AG20443 (cell line): ENCODE measurements around the gene NDUFB10.
A peak's percentile ranks its signal among the peaks of the same experiment; 100 is the strongest.
"Not testable (repeated sequence)": the region's sequence is repeated elsewhere in the genome, so short reads cannot be mapped to it uniquely, and the experiment has no call there.

ENCODE experiments used
- DNase-seq: peaks from one replicate; pipeline ENCODE4 v3.0.0; 2012; ENCODE audit warnings: low spot score, mixed read lengths

The NDUFB10 gene

DNA sequence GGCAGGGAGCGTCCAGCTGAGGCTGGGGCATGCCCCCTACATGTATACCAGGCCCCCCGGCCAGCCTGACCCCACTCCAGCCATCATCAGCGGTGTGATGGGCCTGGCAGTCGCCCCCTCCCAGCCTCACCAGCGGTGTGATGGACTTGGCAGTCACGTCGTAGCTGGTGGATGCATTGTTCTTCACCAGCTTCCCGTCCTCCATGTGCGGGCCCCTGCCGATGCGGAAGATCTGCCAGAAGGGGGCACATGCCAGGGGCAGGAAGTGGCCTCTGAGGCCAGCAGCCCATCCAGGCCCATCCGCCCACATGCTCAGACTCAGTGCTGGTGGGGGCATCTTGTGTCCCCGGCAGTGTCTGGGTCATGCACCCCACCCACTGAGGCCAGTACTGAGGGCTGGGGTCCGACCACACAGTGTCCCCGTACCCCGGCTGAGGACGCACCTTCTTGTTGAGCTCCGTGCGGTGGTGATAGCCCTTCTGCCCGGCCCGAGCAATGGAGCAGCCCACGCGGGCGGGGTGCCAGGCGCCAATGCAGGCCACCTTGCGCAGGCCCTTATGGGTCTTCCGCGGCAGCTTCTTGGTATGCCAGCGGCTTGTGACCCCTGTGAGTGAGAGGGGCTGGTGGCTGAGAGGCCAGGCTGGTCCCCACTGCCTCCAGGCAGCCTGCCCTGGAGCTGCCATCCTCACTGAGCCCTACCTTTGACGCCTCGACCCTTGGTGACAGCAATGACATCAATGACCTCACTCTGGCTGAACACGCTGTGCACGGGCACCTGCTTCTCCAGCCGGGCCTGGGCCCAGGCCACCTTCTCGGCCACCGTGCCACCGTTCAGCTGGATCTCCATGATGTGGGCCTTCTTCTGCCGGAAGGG is 12.6 kb upstream of the NDUFB10 start:
- no peak for DNase-seq

DNA sequence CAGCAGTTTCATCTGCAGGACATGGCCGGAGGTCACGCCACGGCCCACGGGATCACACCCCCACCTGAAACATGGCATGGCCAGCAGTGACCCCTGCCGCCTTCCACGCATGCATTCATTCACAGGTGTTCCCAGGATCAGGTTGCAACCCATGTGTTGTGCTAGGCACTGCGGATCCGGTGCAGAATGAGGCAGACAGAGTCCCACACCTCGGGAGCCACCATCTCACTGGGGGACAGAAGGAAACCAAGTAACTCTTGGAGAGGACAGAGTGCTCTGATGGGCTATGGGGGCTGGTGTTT is 12.0 kb upstream of the NDUFB10 start:
- DNase-seq: no peak

DNA sequence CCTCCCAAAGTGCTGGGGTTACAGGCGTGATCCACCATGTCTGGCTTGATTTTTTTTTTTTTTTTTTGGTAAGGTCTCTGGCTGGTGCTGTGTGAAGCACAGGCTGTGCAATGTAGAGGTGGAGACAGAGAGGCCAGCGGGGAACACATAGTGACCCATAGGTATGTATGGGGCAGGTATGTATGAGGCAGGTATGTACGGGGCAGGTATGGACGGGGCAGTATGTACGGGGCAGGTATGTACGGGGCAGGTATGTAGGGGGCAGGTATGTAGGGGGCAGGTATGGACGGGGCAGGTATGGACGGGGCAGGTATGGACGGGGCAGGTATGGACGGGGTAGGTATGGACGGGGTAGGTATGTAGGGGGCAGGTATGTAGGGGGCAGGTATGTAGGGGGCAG is 9.8 kb upstream of the NDUFB10 start:
- no peak for DNase-seq

DNA sequence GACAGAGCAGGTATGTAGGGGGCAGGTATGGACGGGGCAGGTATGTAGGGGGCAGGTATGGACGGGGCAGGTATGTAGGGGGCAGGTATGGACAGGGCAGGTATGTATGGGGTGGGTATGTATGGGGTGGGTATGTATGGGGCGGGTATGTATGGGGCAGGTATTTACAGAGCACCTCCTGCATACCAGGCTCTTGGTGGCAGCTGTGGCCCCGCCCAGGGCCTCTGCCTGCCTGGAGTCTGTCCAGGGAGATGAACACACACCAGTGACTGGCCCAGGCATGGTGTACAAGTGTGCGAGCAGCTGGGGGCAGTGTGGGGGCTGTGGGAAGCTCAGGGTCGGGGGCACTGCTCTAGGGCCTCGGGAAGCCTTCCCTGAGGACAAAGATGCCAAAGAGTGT is 9.3 kb upstream of the NDUFB10 start:
- no peak for DNase-seq

DNA sequence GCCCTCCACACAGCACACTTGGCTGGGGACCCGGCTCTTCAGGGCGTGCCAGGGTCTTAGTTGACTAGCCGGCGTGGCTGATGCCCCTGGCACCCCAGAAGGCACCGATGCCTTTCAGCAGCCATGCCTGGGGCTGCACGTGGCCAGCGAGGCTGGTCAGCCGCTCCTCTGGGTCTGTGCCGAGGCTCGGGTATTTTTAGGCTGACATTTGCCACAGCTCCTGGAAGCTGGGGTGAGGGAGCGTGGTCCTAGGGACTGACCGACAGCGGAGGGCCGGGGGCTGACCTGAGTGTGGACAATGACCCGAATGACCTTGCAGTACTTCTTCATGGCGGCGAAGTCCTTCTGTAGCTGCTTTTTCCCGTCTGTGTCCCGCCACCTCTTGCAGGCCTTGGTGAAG is 8.8 kb upstream of the NDUFB10 start:
- DNase-seq: no peak

DNA sequence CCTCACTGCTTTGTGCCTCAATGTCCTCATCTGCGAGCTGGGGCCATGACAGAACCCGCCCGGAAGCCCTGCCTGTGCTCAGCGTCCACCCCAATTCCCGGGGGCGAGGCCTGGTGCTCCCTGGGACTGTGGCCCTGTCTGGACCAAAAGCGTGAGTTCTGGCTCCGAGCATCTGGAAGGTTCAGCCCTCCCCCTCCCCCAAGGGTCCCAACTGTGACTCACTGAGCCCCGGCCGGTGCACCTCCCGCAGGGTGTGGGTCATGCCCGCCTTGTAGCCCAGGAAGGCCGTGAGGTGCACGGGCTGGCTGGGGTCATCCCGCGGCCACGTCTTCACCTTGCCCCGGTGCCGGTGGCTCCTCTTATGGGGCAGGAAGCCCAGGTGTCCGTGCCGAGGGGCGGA is 5.6 kb upstream of the NDUFB10 start:
- DNase-seq: no peak

DNA sequence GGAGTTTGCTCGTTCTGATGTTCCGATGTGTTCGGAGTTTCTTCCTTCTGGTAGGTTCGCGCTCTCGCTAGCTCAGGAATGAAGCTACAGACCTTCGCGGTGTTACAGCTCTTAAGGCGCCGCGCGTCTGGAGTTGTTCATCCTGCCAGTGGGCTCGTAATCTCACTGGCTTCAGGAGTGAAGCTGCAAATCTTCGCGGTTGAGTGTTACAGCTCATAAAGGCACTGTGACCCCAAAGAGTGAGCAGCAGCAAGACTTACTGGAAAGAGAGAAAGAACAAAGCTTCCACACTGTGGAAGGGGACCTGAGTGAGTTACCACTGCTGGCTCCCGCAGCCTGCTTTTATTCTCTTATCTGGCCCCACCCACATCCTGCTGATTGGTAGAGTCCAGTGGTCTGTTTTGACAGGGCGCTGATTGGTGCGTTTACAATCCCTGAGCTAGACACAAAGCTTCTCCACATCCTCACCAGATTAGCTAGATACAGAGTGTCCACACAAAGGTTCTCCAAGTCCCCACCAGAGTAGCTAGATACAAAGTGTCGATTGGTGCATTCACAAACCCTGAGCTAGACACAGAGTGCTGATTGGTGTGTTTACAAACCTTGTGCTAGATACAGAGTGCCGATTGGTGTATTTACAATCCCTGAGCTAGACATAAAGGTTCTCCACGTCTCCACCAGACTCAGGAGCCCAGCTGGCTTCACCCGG is 1.8 kb upstream of the NDUFB10 start:
- DNase-seq: not testable (repeated sequence)

DNA sequence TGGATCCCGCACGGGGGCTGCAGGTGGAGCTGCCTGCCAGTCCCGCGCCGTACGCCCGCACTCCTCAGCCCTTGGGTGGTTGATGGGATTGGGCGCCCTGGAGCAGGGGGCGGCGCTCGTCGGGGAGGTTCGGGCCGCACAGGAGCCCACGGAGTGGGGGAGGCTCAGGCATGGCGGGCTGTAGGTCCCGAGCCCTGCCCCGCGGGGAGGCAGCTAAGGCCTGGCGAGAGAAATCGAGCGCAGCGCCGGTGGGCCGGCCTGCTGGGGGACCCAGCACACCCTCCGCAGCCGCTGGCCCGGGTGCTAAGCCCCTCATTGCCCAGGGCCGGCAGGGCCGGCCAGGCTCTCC is 1.2 kb upstream of the NDUFB10 start:
- not testable (repeated sequence) for DNase-seq

DNA sequence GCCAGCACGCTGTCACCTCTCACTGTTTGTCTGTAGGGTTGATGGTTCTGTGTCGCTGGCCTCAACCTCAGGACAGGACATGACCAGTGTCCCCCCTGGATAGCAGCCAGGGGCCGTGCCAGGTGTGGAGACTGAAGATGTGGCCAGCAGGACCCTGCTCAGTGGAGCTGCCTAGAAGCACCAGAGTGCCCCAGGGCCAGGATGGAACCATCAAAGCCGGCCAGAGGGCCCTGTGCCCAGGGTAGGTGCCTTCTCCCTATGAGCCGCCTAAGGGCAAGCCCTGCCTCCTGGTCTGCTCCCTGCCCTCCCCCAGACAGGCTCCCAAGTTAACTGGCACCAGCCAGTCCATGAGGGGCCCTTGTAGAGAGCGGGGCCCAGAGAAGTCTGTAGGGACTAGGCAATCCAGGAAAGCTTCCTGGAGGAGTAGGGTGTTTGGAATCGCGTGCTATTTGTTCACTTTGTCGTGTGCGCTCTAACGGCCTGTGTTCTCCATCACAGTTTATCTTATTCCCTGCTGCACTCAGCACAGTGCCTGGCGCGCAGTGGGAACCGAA is 546 bp upstream of the NDUFB10 start:
- no peak for DNase-seq

DNA sequence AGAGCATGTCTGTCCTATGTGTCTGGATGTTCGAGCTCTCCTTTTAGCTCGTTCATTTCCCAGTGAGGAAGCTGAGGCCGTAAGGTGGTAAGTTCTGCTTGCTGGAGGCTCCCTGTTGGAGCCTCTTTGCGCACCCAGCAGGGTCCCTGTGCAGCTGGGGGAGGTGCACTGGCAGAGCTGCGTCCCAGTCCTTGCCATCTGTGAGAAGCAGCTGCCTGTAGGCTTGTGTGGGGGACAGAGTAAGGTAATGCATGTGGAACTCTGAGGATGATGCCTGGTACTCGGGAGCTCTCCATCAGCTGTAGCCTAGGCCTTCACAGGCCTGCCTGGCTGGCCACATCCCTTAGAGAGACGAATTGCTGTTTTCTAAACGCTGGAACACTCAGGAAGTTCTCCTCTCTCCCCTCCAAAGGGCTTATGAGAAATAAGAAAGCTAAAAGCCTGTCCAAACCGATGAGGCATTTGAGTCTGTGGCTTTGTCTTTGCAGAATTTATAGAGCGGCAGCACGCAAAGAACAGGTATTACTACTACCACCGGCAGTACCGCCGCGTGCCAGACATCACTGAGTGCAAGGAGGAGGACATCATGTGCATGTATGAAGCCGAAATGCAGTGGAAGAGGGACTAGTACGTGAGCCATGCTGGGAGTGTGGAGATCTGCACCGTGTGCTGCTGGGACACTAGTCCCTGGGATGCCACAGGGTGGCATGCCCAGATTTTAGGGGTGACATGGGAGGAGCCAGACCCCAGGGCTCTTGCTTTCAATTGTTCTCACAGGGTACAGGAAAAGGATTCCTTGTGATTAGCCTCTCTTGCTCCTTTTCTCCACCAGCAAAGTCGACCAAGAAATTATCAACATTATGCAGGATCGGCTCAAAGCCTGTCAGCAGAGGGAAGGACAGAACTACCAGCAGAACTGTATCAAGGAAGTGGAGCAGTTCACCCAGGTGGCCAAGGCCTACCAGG is 1.6 kb downstream of the NDUFB10 start:
- DNase-seq: no peak

DNA sequence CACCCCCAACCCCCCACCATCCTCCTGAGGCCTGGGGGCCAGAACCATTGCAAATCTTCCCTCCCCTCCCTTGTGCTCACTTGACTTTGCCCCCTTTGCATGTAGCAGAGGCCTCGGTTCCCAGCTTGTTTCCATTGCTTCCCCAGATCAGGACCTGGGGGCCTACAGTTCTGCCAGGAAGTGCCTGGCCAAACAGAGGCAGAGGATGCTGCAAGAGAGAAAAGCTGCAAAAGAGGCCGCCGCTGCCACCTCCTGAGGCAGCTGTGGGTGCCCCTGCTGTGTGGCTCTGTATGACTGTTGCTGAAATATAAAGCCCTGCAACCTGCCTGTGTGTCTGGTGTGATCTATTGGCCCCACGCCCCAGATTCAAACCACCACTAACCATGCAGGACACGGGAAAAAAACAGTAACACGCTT is 2.3 kb downstream of the NDUFB10 start:
- no peak for DNase-seq

DNA sequence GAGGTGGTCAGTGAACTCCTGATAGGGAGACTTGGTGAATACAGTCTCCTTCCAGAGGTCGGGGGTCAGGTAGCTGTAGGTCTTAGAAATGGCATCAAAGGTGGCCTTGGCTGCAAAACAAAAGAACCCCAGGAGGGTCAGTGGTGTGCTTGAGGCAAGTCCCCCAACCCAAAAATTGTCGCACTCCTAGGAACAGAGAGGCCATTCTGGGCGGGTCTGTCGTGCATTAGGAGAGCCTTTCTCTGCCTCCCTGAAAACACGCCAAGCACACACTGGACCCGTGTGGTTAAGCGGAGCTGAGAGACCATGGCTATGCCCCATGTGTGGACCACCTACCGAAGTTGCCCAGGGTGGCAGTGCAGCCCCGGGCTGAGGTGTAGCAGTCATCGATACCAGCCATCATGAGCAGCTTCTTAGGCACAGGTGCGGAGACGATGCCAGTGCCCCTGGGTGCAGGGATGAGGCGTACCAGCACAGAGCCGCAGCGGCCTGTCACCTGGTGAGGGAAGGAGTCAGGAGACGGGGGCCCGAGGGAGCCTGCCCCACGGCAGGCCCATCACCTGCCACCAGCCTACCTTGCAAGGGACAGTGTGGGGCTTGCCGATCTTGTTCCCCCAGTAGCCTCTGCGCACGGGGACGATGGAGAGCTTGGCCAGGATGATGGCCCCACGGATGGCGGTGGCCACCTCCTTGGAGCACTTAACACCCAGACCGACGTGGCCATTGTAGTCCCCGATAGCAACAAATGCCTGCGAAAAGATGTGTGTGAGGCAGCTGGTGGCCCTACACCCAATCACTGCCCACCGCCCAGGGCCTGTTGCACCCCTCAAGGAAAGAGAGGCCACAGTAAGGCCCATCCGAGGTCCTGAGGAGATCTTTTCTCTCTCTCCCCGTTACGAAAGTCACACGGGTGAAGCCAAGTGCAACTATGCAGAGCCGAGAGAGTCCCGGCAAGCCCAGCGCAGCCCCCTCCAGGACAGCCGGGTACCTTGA is 3.1 kb downstream of the NDUFB10 start:
- DNase-seq: not testable (repeated sequence)

DNA sequence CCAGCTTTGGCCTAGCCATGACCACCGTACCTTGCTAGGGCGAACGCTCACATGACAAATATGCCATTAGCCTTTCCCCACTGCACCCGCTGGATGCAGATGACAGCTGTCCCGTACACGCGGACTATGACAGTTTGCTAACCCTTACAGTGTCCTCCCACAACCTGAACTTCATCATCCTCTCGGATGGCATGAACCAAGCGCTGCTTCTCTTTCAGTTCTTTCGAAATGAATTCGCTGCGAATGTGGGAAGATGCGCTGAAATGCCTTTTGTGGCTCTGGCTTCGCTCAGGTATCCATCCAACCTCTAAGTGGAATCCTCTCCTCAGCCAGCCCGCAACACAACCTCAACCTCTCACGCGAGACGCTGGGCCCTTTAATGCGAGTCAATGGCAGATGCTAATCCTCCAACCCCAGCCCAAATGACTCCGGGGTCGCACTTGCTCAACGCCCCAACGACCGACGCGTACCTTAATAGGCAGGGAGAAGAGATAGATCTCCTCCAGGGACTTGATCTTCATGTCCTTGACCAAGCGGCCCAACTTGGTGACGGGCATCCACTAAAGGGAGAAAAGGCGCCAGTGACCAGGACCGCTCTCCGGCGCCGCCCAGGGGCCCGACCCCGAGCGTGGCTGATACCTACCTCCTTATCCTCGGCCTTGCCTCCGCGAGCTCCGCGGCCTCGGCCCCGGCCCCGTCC is 4.6 kb downstream of the NDUFB10 start:
- no peak for DNase-seq

DNA sequence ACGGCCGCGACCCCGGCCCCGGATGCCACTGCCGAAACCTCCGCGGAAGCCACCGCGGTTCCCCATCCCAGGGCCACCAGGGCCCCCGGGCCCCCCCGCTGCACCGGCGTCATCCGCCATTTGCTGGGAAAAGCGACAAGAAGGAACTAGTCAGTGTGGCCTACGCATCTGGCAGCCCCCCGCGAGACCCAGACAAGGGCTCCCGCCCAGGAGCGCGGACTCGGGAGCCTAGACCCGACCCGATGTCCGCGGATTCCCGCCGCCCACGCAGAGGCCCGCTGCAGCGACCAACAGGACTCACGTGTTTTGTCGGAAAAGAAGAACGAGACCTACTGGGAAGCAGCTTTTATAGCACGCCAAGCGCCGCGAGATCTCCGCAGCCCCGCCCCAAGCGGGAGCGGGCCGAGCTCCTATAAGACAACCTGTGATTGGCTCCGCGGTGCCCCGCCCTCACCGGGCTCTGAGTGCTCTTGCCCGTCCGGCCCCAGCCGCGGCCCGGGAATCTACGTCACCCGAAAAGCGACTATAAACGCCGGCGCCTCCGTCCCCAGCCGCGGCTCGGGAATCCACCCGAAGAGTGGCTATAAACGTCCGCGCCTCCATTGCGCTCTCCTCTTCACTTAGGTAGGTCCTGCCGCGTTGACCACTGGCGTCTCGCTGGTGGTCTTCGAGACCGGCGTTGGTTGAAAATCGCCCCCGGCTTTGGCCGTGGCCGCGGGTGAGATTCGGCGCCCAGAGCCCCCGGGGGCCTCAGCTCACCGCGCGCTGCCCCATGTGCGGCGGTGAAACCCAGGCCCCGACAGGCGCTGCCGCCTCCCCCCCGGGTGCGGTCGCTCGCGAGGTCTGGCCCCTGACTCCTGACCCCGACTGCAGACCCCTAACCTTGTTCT is 5.4 kb downstream of the NDUFB10 start, which contains the start of gene RPS2:
Gene RPS2, minus strand, starts transcription at position 321 of the 890 bp plus-strand sequence. Its CDS starts 201 bp downstream, at position 120.
- DNase-seq: peak; percentile 100

DNA sequence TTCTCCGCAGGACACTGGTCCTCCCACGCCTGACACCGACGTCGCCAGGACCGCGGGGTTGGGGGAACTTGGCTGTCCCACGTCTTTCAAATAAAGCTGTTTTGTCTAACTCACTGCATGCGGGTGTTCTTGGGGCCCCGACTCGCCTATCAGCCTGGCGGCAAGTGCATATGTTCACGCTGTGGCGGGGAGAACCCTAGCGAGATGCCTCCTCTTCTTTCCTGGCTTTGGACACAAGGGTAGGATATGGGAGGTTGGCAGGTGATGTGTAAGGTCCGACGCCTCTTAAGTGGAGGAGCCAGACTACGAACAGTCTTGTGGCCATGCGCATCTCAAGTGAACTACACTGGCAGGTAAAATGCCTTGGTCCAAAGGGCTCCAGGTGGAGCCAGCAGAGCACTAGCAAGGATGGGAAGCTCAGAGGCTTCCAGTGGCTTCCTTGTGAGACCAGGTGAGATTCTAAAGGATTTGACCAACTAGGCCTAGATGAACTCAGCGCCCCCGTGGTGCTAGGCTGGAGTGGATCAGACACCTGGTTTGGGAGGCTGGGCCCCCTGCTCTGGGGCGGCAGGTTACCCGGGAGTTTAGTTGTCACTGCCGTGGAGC is 6.2 kb downstream of the NDUFB10 start:
- DNase-seq: no peak

DNA sequence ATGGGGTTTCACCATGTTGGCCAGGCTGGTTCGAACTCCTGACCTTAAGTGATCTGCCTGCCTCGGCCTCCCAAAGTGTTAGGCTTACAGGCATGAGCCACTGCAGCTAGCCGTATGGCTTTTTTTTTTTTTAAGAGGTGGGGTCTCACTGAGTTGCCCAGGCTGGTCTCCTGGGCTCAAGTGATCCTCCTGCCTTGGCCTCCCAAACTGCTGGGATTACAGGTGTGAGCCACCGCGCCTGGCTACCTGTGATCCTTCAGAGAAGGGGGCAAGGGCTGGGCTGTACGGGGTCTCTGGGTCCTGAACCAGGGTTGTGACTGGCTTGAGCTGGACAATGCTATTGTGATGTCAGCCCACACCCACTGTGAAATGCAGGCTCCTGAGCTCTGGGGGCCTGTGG is 7.1 kb downstream of the NDUFB10 start, which contains the start of gene RNF151:
Gene RNF151, plus strand, starts transcription at position 397 of the 400 bp plus-strand sequence. CDS start 26 bp downstream, outside the sequence.
- DNase-seq: no peak

DNA sequence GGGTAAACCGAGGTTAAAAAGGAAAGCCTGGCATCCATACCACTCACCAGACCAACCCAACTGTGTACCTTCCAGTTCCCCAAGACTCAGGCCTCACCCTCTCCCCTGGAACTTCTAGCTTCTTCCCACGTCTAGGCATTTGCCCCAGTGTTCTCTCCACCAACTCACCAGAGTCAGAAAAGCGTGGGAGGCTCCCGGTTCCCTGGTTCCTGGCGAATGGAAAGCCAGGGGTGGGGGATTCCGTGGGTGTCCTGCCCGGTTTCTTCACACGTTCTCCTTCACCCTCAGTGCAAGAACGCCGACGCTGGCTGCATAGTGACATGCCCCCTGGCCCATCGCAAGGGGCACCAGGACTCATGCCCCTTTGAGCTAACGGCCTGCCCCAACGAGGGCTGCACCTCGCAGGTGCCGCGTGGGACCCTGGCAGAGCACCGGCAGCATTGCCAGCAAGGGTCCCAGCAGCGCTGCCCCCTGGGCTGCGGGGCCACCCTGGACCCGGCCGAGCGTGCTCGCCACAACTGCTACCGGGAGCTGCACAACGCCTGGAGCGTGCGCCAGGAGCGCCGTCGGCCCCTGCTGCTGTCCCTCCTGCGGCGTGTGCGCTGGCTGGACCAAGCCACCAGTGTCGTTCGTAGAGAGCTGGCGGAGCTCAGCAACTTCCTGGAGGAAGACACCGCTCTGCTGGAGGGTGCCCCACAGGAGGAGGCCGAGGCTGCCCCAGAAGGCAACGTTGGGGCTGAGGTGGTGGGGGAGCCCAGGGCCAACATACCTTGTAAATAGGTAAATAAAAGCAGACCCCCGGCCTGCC is 9.0 kb downstream of the NDUFB10 start:
- DNase-seq: no peak
